CD8-positive, alpha-beta memory T cell (primary cell): ENCODE measurements around the gene SOCS3. TPM values are rescaled to one million over a fixed set of nuclear protein-coding genes. Genes with fewer than 3 reads are reported as not detected.
"Not testable (repeated sequence)": the region's sequence is repeated elsewhere in the genome, so short reads cannot be mapped to it uniquely, and the experiment has no call there.

Experiments used
- CTCF ChIA-PET: fragments of 350-600 bp; sonication (Branson Sonifier 250); formaldehyde crosslinking; loops from one replicate; lab custom pipeline; 2021; ENCODE audit warnings: antibody characterized with exemption; lab: Charles Lee
- POLR2A ChIA-PET: fragments of 350-600 bp; sonication (Branson Sonifier 250); formaldehyde crosslinking; loops from one replicate; lab custom pipeline; 2021; ENCODE audit warnings: antibody characterized with exemption; lab: Charles Lee
- DNase-seq, 5 donors: peaks; one replicate each; pipeline versions ENCODE4 v3.0.0 to v3.0.0-alpha.2; 2020 to 2022; ENCODE audit warnings: mixed read lengths in 1 of 5
- H3K27ac ChIP-seq: one replicate; pipeline ENCODE4 v1.7.0; 2013; ENCODE audit warnings: low read depth, mild to moderate bottlenecking, low read length, moderate library complexity
- H3K27me3 ChIP-seq: 2 replicates; pipeline ENCODE4 v1.7.0; 2013; ENCODE audit warnings: low read length, mild to moderate bottlenecking; ENCODE audit not compliant: insufficient read depth, poor library complexity, severe bottlenecking
- H3K36me3 ChIP-seq: 2 replicates; pipeline ENCODE4 v1.7.0; 2013; ENCODE audit warnings: mild to moderate bottlenecking, low read length, moderate library complexity; ENCODE audit not compliant: insufficient read depth
- H3K4me1 ChIP-seq: 2 replicates; pipeline ENCODE4 v1.7.0; 2013; ENCODE audit warnings: mild to moderate bottlenecking, low read length, moderate library complexity; ENCODE audit not compliant: insufficient read depth
- H3K4me3 ChIP-seq: 2 replicates; pipeline ENCODE4 v1.7.0; 2013; ENCODE audit warnings: mild to moderate bottlenecking, low read length
- H3K9me3 ChIP-seq: 2 replicates; pipeline ENCODE4 v1.7.0; 2013; ENCODE audit warnings: mild to moderate bottlenecking, low read length
- H3K27ac Mint-ChIP-seq, 8 donors: one replicate each; pipeline ENCODE4 v1.8.0; 2020 to 2021; ENCODE audit warnings: mixed read lengths in 8 of 8, mild to moderate bottlenecking in 6 of 8, inconsistent platforms in 3 of 8, moderate library complexity in 3 of 8
- H3K27me3 Mint-ChIP-seq, 2 donors: one replicate each; pipeline ENCODE4 v1.8.0; 2020 to 2021; ENCODE audit warnings: mixed read lengths in 2 of 2, mild to moderate bottlenecking in 1 of 2, moderate library complexity in 1 of 2
- H3K36me3 Mint-ChIP-seq, 3 donors: one replicate each; pipeline ENCODE4 v1.8.0; 2020 to 2021; ENCODE audit warnings: mixed read lengths in 3 of 3, inconsistent platforms in 1 of 3, mild to moderate bottlenecking in 1 of 3
- H3K4me1 Mint-ChIP-seq, 3 donors: one replicate each; pipeline ENCODE4 v1.8.0; 2020 to 2021; ENCODE audit warnings: mixed read lengths in 3 of 3, inconsistent platforms in 1 of 3, mild to moderate bottlenecking in 1 of 3
- H3K4me3 Mint-ChIP-seq, 7 donors: one replicate each; pipeline ENCODE4 v1.8.0; 2020 to 2021; ENCODE audit warnings: mixed read lengths in 7 of 7, mild to moderate bottlenecking in 6 of 7, moderate library complexity in 4 of 7, inconsistent platforms in 2 of 7
- H3K9me3 Mint-ChIP-seq, 5 donors: one replicate each; pipeline ENCODE4 v1.8.0; 2020 to 2022; ENCODE audit warnings: mixed read lengths in 5 of 5, mild to moderate bottlenecking in 3 of 5, moderate library complexity in 2 of 5, inconsistent platforms in 1 of 5
- polyA plus RNA-seq: library from polyadenylated mRNA; unstranded; fragments of 300-500 nt; fragmentation: Illumina TruSeq; gene quantifications from one replicate; pipeline ENCODE4 v1.2.3, GENCODE V29; 2021
- total RNA-seq, 2 experiments: library from RNA; stranded (reverse); gene quantifications; one replicate each; pipeline ENCODE4 v1.2.3, GENCODE V29; 2021

Gene SOCS3
- total and polyA plus RNA-seq, 3 experiments from 2014 or later = 26.9 to 38.9 (median 27.4) TPM

- Histone ChIP-seq H3K4me1 (peaks cover 73% of the 10 kb centered on the region), H3K9me3 (no peaks in the 10 kb centered on the region), H3K27ac (no peak overlapping the region), H3K36me3 (no peaks in the 10 kb centered on the region), H3K4me3 (no peak overlapping the region), H3K27me3 (no peaks in the 10 kb centered on the region)
- peak in 1 of 5 donors; percentile 39 for DNase-seq
- CTCF ChIA-PET = interaction anchor here (1.0 to 3.6 kb wide), 3 partner anchors 14 to 30 kb away, joined by 3 to 27 read pairs (median 4); partner anchors contain the start of gene SOCS3
- no peaks in the 10 kb centered on the region for H3K27me3 Mint-ChIP-seq
- H3K36me3 Mint-ChIP-seq = no peaks in the 10 kb centered on the region
- POLR2A ChIA-PET = interaction anchor here (0.5 to 2.9 kb wide), 3 partner anchors 8 to 536 kb away, joined by 3 to 17 read pairs (median 5); no protein-coding TSS in a partner anchor
- H3K4me3 Mint-ChIP-seq = peak overlapping the region in 5 of 7 donors; percentile 37 to 68 (median 54)
- no peak overlapping the region for H3K27ac Mint-ChIP-seq
- peaks cover 55 to 66% (median 59%) of the 10 kb centered on the region in 3 donors for H3K4me1 Mint-ChIP-seq
- H3K9me3 Mint-ChIP-seq = no peaks in the 10 kb centered on the region
Observed at GRCh38 chr17:78341559-78342448, 18.1 kb downstream of the SOCS3 start.

- Histone ChIP-seq H3K27ac (no peak overlapping the region), H3K4me3 (no peak overlapping the region), H3K9me3 (no peaks in the 10 kb centered on the region), H3K27me3 (no peaks in the 10 kb centered on the region), H3K4me1 (peaks cover 59% of the 10 kb centered on the region), H3K36me3 (no peaks in the 10 kb centered on the region)
- Mint-ChIP-seq H3K4me3 (peak overlapping the region; percentile 46 to 81 (median 67)), H3K36me3 (no peaks in the 10 kb centered on the region), H3K27me3 (no peaks in the 10 kb centered on the region), H3K27ac (peak overlapping the region in 7 of 8 donors; percentile 78 to 94 (median 86)), H3K4me1 (peaks cover 44 to 51% (median 45%) of the 10 kb centered on the region in 3 donors), H3K9me3 (no peaks in the 10 kb centered on the region)
- CTCF ChIA-PET = interaction anchor here (1.1 kb wide), 1 partner anchor 16 kb away, joined by 3 read pairs; no protein-coding TSS in a partner anchor
- POLR2A ChIA-PET = no interaction called here
- no peak for DNase-seq
Observed at GRCh38 chr17:78340183-78340955, 19.5 kb downstream of the SOCS3 start.

- no peaks in the 10 kb centered on the region for H3K27me3 ChIP-seq
- H3K27ac ChIP-seq = no peak overlapping the region
- Mint-ChIP-seq H3K4me3 (peak overlapping the region in 3 of 7 donors; percentile 26 to 66 (median 54)), H3K9me3 (no peaks in the 10 kb centered on the region), H3K4me1 (peaks cover 33 to 43% (median 37%) of the 10 kb centered on the region in 3 donors), H3K27me3 (no peaks in the 10 kb centered on the region), H3K27ac (peak overlapping the region; percentile 25 to 88 (median 70)), H3K36me3 (no peaks in the 10 kb centered on the region)
- no peaks in the 10 kb centered on the region for H3K9me3 ChIP-seq
- ChIA-PET CTCF (interaction anchor here (1.1 to 1.4 kb wide), 3 partner anchors 10 to 48 kb away, joined by 3 to 4 read pairs (median 3); no protein-coding TSS in a partner anchor), POLR2A (no interaction called here)
- no peak overlapping the region for H3K4me3 ChIP-seq
- peaks cover 46% of the 10 kb centered on the region for H3K4me1 ChIP-seq
- no peaks in the 10 kb centered on the region for H3K36me3 ChIP-seq
- DNase-seq = no peak
Observed at GRCh38 chr17:78338486-78339259, 21.2 kb downstream of the SOCS3 start.

- no peak overlapping the region for H3K4me3 ChIP-seq
- H3K4me3 Mint-ChIP-seq = no peak overlapping the region
- H3K27me3 ChIP-seq = no peaks in the 10 kb centered on the region
- H3K27me3 Mint-ChIP-seq = no peaks in the 10 kb centered on the region
- no peak overlapping the region for H3K27ac ChIP-seq
- DNase-seq = no peak
- POLR2A ChIA-PET = no interaction called here
- peaks cover 31 to 42% (median 36%) of the 10 kb centered on the region in 3 donors for H3K4me1 Mint-ChIP-seq
- H3K36me3 Mint-ChIP-seq = no peaks in the 10 kb centered on the region
- H3K4me1 ChIP-seq = peaks cover 46% of the 10 kb centered on the region
- H3K36me3 ChIP-seq = no peaks in the 10 kb centered on the region
- H3K27ac Mint-ChIP-seq = no peak overlapping the region
- no peaks in the 10 kb centered on the region for H3K9me3 ChIP-seq
- no peaks in the 10 kb centered on the region for H3K9me3 Mint-ChIP-seq
- CTCF ChIA-PET = no interaction called here
Observed at GRCh38 chr17:78337244-78338109, 22.4 kb downstream of the SOCS3 start.

GRCh38 chr17:78335209-78335608, 24.7 kb downstream of the SOCS3 start:
- no peak overlapping the region for H3K27ac Mint-ChIP-seq
- Histone ChIP-seq H3K27me3 (no peaks in the 10 kb centered on the region), H3K9me3 (no peaks in the 10 kb centered on the region), H3K36me3 (no peaks in the 10 kb centered on the region), H3K4me3 (no peak overlapping the region), H3K4me1 (peaks cover 42% of the 10 kb centered on the region), H3K27ac (no peak overlapping the region)
- no peaks in the 10 kb centered on the region for H3K9me3 Mint-ChIP-seq
- DNase-seq = no peak
- H3K36me3 Mint-ChIP-seq = no peaks in the 10 kb centered on the region
- POLR2A ChIA-PET = interaction anchor here (0.6 to 1.4 kb wide), 2 partner anchors 9 to 1514 kb away, joined by 3 to 5 read pairs; no protein-coding TSS in a partner anchor
- no peak overlapping the region for H3K4me3 Mint-ChIP-seq
- H3K4me1 Mint-ChIP-seq = peaks cover 27 to 33% (median 31%) of the 10 kb centered on the region in 3 donors
- H3K27me3 Mint-ChIP-seq = no peaks in the 10 kb centered on the region
- CTCF ChIA-PET = no interaction called here

GRCh38 chr17:78332991-78333390, 26.9 kb downstream of the SOCS3 start:
- H3K4me3 Mint-ChIP-seq = peak overlapping the region in 6 of 7 donors; percentile 46 to 83 (median 54)
- no peaks in the 10 kb centered on the region for H3K27me3 ChIP-seq
- H3K9me3 Mint-ChIP-seq = no peaks in the 10 kb centered on the region
- H3K4me3 ChIP-seq = peak overlapping the region; percentile 29
- H3K27ac Mint-ChIP-seq = peak overlapping the region; percentile 58 to 93 (median 91)
- H3K4me1 Mint-ChIP-seq = peaks cover 23 to 31% (median 29%) of the 10 kb centered on the region in 3 donors
- no peaks in the 10 kb centered on the region for H3K9me3 ChIP-seq
- peak overlapping the region; percentile 39 for H3K27ac ChIP-seq
- no peak for DNase-seq
- no peaks in the 10 kb centered on the region for H3K27me3 Mint-ChIP-seq
- CTCF ChIA-PET = no interaction called here
- peaks cover 21% of the 10 kb centered on the region for H3K4me1 ChIP-seq
- no peaks in the 10 kb centered on the region for H3K36me3 ChIP-seq
- H3K36me3 Mint-ChIP-seq = no peaks in the 10 kb centered on the region
- POLR2A ChIA-PET = no interaction called here

GRCh38 chr17:78331355-78331754, 28.5 kb downstream of the SOCS3 start:
- DNase-seq, H3K4me3 ChIP-seq, POLR2A ChIA-PET, CTCF ChIA-PET, H3K27me3 Mint-ChIP-seq, H3K36me3 Mint-ChIP-seq, H3K36me3 ChIP-seq, H3K27me3 ChIP-seq, H3K4me3 Mint-ChIP-seq, H3K9me3 ChIP-seq, H3K27ac Mint-ChIP-seq, H3K27ac ChIP-seq, H3K9me3 Mint-ChIP-seq: not testable (repeated sequence)
- H3K4me1 ChIP-seq = peaks cover 21% of the 10 kb centered on the region
- H3K4me1 Mint-ChIP-seq = peaks cover 23 to 31% (median 29%) of the 10 kb centered on the region in 3 donors
